NCI-H128 (cell line): ENCODE data around the gene SMYD2.

Source experiments
- DNase-seq: peaks from one replicate; lab custom pipeline; 2025; ENCODE audit not compliant: unreplicated experiment; lab: John Stamatoyannopoulos, UW

Gene SMYD2

GRCh38 chr1:214384373-214385079 lies 103.6 kb downstream of the SMYD2 start:
- no peak for DNase-seq

- DNase-seq: no peak
Measured at GRCh38 chr1:214385428-214385827, 104.5 kb downstream of the SMYD2 start.

DNA sequence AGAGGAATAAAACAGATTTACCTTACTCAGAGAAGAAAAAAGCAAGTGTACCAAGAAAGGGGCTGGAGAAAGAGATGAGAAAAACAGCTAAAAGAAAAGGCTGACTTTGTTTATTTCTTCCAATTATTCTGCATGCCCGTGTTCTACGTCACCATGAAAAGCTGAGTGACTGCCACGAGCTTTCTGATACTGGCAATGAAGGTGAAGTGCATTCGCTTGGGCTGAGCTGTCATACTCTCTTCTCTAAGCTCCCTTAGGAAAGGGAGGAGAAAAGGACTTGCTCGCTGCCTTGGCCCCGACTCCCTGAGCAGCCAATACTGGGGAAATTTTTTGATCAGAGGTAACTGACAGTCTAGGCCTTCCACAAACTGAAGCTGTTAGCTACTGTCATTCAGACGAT lies 105.4 kb downstream of the SMYD2 start:
- no peak for DNase-seq
